ENCODE results near the gene CTNNA3. TPM values are rescaled to one million over a fixed set of nuclear protein-coding genes. Genes with fewer than 3 reads are reported as not detected.

The CTNNA3 gene
- total RNA-seq, 1 experiment from 2014 or later = not detected

- H3K9me3 Mint-ChIP-seq (ENCODE audit: low read depth, unreplicated experiment) = no peaks in the 10 kb centered on the region
- H3K27ac Mint-ChIP-seq (ENCODE audit: unreplicated experiment) = no peak overlapping the region
- no peaks in the 10 kb centered on the region for H3K4me1 Mint-ChIP-seq (ENCODE audit: low read depth, unreplicated experiment)
- H3K27me3 Mint-ChIP-seq (ENCODE audit: unreplicated experiment) = no peaks in the 10 kb centered on the region
- CTCF ChIA-PET = no interaction called here
- no peaks in the 10 kb centered on the region for H3K36me3 Mint-ChIP-seq (ENCODE audit: insufficient read depth, unreplicated experiment)
- BruUV-seq (replicated peaks) = no TSS peak
- DNase-seq = no peak
- intact Hi-C loops (cut with micrococcal nuclease; ENCODE audit: unreplicated experiment) = no loop called here
- no peak overlapping the region for H3K4me3 Mint-ChIP-seq (ENCODE audit: low read depth, unreplicated experiment)
- no peak for TF ChIP-seq CTCF (IDR thresholded peaks at IDR 0.05; ENCODE audit: unreplicated experiment)
Measured at GRCh38 chr10:66283064-66283463, 1412.9 kb downstream of the CTNNA3 start.

GRCh38 chr10:66281327-66281726, 1414.7 kb downstream of the CTNNA3 start:
- no peak for TF ChIP-seq CTCF (IDR thresholded peaks at IDR 0.05; ENCODE audit: unreplicated experiment)
- H3K4me1 Mint-ChIP-seq (ENCODE audit: low read depth, unreplicated experiment) = no peaks in the 10 kb centered on the region
- no peaks in the 10 kb centered on the region for H3K36me3 Mint-ChIP-seq (ENCODE audit: insufficient read depth, unreplicated experiment)
- H3K27me3 Mint-ChIP-seq (ENCODE audit: unreplicated experiment) = no peaks in the 10 kb centered on the region
- no TSS peak for BruUV-seq (replicated peaks)
- intact Hi-C loops (cut with micrococcal nuclease; ENCODE audit: unreplicated experiment) = no loop called here
- CTCF ChIA-PET = no interaction called here
- DNase-seq = no peak
- no peak overlapping the region for H3K4me3 Mint-ChIP-seq (ENCODE audit: low read depth, unreplicated experiment)
- H3K9me3 Mint-ChIP-seq (ENCODE audit: low read depth, unreplicated experiment) = no peaks in the 10 kb centered on the region
- no peak overlapping the region for H3K27ac Mint-ChIP-seq (ENCODE audit: unreplicated experiment)

GRCh38 chr10:66277481-66277880, 1418.5 kb downstream of the CTNNA3 start:
- no peaks in the 10 kb centered on the region for H3K4me1 Mint-ChIP-seq (ENCODE audit: low read depth, unreplicated experiment)
- DNase-seq = no peak
- CTCF ChIA-PET = no interaction called here
- H3K9me3 Mint-ChIP-seq (ENCODE audit: low read depth, unreplicated experiment) = peaks cover 3% of the 10 kb centered on the region
- no peaks in the 10 kb centered on the region for H3K36me3 Mint-ChIP-seq (ENCODE audit: insufficient read depth, unreplicated experiment)
- BruUV-seq (replicated peaks) = no TSS peak
- intact Hi-C loops (cut with micrococcal nuclease; ENCODE audit: unreplicated experiment) = no loop called here
- no peak overlapping the region for H3K4me3 Mint-ChIP-seq (ENCODE audit: low read depth, unreplicated experiment)
- H3K27me3 Mint-ChIP-seq (ENCODE audit: unreplicated experiment) = no peaks in the 10 kb centered on the region
- no peak overlapping the region for H3K27ac Mint-ChIP-seq (ENCODE audit: unreplicated experiment)
- TF ChIP-seq CTCF (IDR thresholded peaks at IDR 0.05; ENCODE audit: unreplicated experiment) = peak; percentile 15

GRCh38 chr10:66273966-66274519, 1422.0 kb downstream of the CTNNA3 start:
- Mint-ChIP-seq H3K4me3 (ENCODE audit: low read depth, unreplicated experiment) (no peak overlapping the region), H3K9me3 (ENCODE audit: low read depth, unreplicated experiment) (peaks cover 3% of the 10 kb centered on the region), H3K27me3 (ENCODE audit: unreplicated experiment) (no peaks in the 10 kb centered on the region), H3K4me1 (ENCODE audit: low read depth, unreplicated experiment) (no peaks in the 10 kb centered on the region), H3K27ac (ENCODE audit: unreplicated experiment) (no peak overlapping the region), H3K36me3 (ENCODE audit: insufficient read depth, unreplicated experiment) (no peaks in the 10 kb centered on the region)
- CTCF ChIA-PET = no interaction called here
- DNase-seq = no peak
- BruUV-seq (replicated peaks) = no TSS peak
- intact Hi-C loops (cut with micrococcal nuclease; ENCODE audit: unreplicated experiment) = no loop called here
- TF ChIP-seq CTCF (IDR thresholded peaks at IDR 0.05; ENCODE audit: unreplicated experiment) = no peak
